ENCODE measurements around the gene LEMD2.

DNA sequence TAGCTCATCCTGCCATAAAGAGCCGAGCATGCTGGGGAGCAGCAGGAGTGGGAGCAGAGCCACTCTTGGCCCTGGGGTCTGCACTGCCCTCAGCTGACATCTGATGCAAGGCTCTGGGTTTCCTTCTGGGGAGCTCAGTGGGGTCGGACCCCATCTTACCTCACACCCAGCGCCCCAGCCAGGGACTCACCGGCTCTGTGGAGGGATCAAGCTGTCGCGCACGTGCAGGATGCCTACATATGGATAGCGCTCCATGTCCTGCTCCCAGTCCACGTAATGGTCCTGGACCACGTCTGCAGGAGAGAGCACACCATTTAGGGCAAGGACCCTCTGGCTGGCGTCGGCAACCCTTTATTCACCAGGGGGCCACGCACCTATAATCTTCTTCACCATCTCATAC is 12.2 kb downstream of the LEMD2 start:
- TF ChIP-seq POLR2AphosphoS5 (IDR thresholded peaks at IDR 0.05): no peak
- TF ChIP-seq, protein P1, sequence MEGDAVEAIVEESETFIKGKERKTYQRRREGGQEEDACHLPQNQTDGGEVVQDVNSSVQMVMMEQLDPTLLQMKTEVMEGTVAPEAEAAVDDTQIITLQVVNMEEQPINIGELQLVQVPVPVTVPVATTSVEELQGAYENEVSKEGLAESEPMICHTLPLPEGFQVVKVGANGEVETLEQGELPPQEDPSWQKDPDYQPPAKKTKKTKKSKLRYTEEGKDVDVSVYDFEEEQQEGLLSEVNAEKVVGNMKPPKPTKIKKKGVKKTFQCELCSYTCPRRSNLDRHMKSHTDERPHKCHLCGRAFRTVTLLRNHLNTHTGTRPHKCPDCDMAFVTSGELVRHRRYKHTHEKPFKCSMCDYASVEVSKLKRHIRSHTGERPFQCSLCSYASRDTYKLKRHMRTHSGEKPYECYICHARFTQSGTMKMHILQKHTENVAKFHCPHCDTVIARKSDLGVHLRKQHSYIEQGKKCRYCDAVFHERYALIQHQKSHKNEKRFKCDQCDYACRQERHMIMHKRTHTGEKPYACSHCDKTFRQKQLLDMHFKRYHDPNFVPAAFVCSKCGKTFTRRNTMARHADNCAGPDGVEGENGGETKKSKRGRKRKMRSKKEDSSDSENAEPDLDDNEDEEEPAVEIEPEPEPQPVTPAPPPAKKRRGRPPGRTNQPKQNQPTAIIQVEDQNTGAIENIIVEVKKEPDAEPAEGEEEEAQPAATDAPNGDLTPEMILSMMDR (IDR thresholded peaks at IDR 0.05): no peak
- no peak for TF ChIP-seq POLR2A (IDR thresholded peaks at IDR 0.05)
